AG04450 (cell line): Measurements from ENCODE around the gene NCF4. TPM values are rescaled to one million over a fixed set of nuclear protein-coding genes. Genes with fewer than 3 reads are reported as not detected.

Experiments
- CTCF ChIA-PET: fragments of 300-600, 350-600 bp; formaldehyde crosslinking; extraction: SDS; loops from one replicate; lab custom pipeline; 2022; ENCODE audit warnings: antibody characterized with exemption, inconsistent platforms; lab: Charles Lee
- POLR2A ChIA-PET: fragments of 350-600 bp; formaldehyde crosslinking; extraction: SDS; loops from one replicate; lab custom pipeline; 2021; ENCODE audit warnings: antibody characterized with exemption, inconsistent platforms; lab: Yijun Ruan, JAX
- DNase-seq: peaks from one replicate; pipeline ENCODE4 v3.0.0-alpha.2; 2011; ENCODE audit warnings: low read depth, low spot score
- H3K27ac ChIP-seq: one replicate; pipeline ENCODE4 v1.5.1; 2012; ENCODE audit warnings: low read depth, low read length, control low read depth
- H3K27me3 ChIP-seq: one replicate; pipeline ENCODE4 v1.6.0; 2012; ENCODE audit warnings: low read length; ENCODE audit not compliant: control insufficient read depth, insufficient read depth
- H3K4me3 ChIP-seq: 2 replicates; pipeline ENCODE4 v1.5.1; 2011; ENCODE audit warnings: mild to moderate bottlenecking, low read depth, low read length, control low read depth
- H3K9me3 ChIP-seq: 2 replicates; pipeline ENCODE4 v1.5.1; 2012; ENCODE audit warnings: low read length; ENCODE audit not compliant: control insufficient read depth, insufficient read depth
- CTCF ChIP-seq: IDR thresholded peaks from 2 replicates; pipeline ENCODE4 v1.5.1; 2011; ENCODE audit warnings: low read depth, low read length, control low read depth, inconsistent platforms
- polyA plus RNA-seq: library from polyadenylated mRNA; depleted of rRNA; stranded (reverse); fragments of >200 nt; gene quantifications from 2 replicates; pipeline ENCODE4 v1.2.3, GENCODE V29; 2011

Gene NCF4
- polyA plus RNA-seq, 1 experiment: not detected

GRCh38 chr22:36904260-36904880, 43.6 kb downstream of the NCF4 start:
- Histone ChIP-seq H3K27ac (no peak overlapping the region), H3K4me3 (no peak overlapping the region), H3K27me3 (peaks cover 7% of the 10 kb centered on the region), H3K9me3 (no peaks in the 10 kb centered on the region)
- ChIA-PET CTCF (no interaction called here), POLR2A (interaction anchor here (0.6 kb wide), 1 partner anchor 128 kb away, joined by 3 read pairs; no protein-coding TSS in a partner anchor)
- TF ChIP-seq CTCF: no peak
- no peak for DNase-seq

- Histone ChIP-seq H3K9me3 (no peaks in the 10 kb centered on the region), H3K4me3 (no peak overlapping the region), H3K27ac (no peak overlapping the region), H3K27me3 (peaks cover 4% of the 10 kb centered on the region)
- no peak for TF ChIP-seq CTCF
- no peak for DNase-seq
- CTCF ChIA-PET: interaction anchor here (1.7 kb wide), 1 partner anchor 51 kb away, joined by 5 read pairs; no protein-coding TSS in a partner anchor
- POLR2A ChIA-PET: no interaction called here
Measured at GRCh38 chr22:36907253-36908195, 46.7 kb downstream of the NCF4 start.

GRCh38 chr22:36910461-36910860, 49.7 kb downstream of the NCF4 start:
- POLR2A ChIA-PET: no interaction called here
- CTCF ChIA-PET: no interaction called here
- Histone ChIP-seq H3K9me3 (no peaks in the 10 kb centered on the region), H3K27ac (no peak overlapping the region), H3K27me3 (peaks cover 7% of the 10 kb centered on the region), H3K4me3 (no peak overlapping the region)
- no peak for DNase-seq
- TF ChIP-seq CTCF: no peak

GRCh38 chr22:36911887-36912661, 51.3 kb downstream of the NCF4 start:
- H3K27ac ChIP-seq: no peak overlapping the region
- POLR2A ChIA-PET: no interaction called here
- no peak for DNase-seq
- H3K9me3 ChIP-seq: no peaks in the 10 kb centered on the region
- H3K4me3 ChIP-seq: no peak overlapping the region
- CTCF ChIA-PET: no interaction called here
- H3K27me3 ChIP-seq: peaks cover 6% of the 10 kb centered on the region
- TF ChIP-seq CTCF: no peak
